ENCODE data around the gene TSC22D4. TPM values are rescaled to one million over a fixed set of nuclear protein-coding genes. Genes with fewer than 3 reads are reported as not detected.

The TSC22D4 gene
- total RNA-seq, 1 donor from 2014 or later, result 68.7 TPM

Other genes with a start within 250 kb of the TSC22D4 start
- gene SPDYE3, start 171.5 kb downstream of the TSC22D4 start, total RNA-seq, result not detected in 2 replicates
- gene PILRB, start 121.1 kb downstream of the TSC22D4 start, total RNA-seq, result 65.8 and 79.4 TPM in 2 replicates
- 2.1 and 2.2 TPM in 2 replicates for gene PILRA, start 105.7 kb downstream of the TSC22D4 start, total RNA-seq
- 10.8 and 15.2 TPM in 2 replicates for gene ZCWPW1, start 50.5 kb downstream of the TSC22D4 start, total RNA-seq
- gene MEPCE, start 49.4 kb downstream of the TSC22D4 start, total RNA-seq, result 61.0 and 65.5 TPM in 2 replicates
- gene PPP1R35, start 42.7 kb downstream of the TSC22D4 start, total RNA-seq, result 41.2 and 45.0 TPM in 2 replicates
- 2.3 and 2.7 TPM in 2 replicates for gene SPACDR, start 15.0 kb downstream of the TSC22D4 start, total RNA-seq
- gene NYAP1, start 4.7 kb upstream of the TSC22D4 start, total RNA-seq, result not detected in 2 replicates
- 9.5 and 10.8 TPM in 2 replicates for gene AGFG2, start 60.0 kb upstream of the TSC22D4 start, total RNA-seq
- 13.8 and 24.1 TPM in 2 replicates for gene SAP25, start 94.7 kb upstream of the TSC22D4 start, total RNA-seq
- gene LRCH4, start 106.9 kb upstream of the TSC22D4 start, total RNA-seq, result 137 and 174 TPM in 2 replicates
- gene FBXO24, start 107.1 kb upstream of the TSC22D4 start, total RNA-seq, result 0.29 and 1.9 TPM in 2 replicates
- 5.4 and 5.8 TPM in 2 replicates for gene PCOLCE, start 123.1 kb upstream of the TSC22D4 start, total RNA-seq
- gene MOSPD3, start 133.3 kb upstream of the TSC22D4 start, total RNA-seq, result 10.5 and 11.9 TPM in 2 replicates
- gene TFR2, start 162.3 kb upstream of the TSC22D4 start, total RNA-seq, result 7.5 and 8.5 TPM in 2 replicates
- gene ACTL6B, start 177.2 kb upstream of the TSC22D4 start, total RNA-seq, result not detected in 2 replicates
- gene GNB2, start 194.5 kb upstream of the TSC22D4 start, total RNA-seq, result 129 and 132 TPM in 2 replicates
- 66.5 and 76.6 TPM in 2 replicates for gene GIGYF1, start 215.0 kb upstream of the TSC22D4 start, total RNA-seq
- gene POP7, start 226.9 kb upstream of the TSC22D4 start, total RNA-seq, result 21.5 and 21.7 TPM in 2 replicates
- not detected in 2 replicates for gene EPO, start 241.3 kb upstream of the TSC22D4 start, total RNA-seq

All from activated B cell treated with CpG ODN at 0.5 μM for 24 hours (primary cell).